Thoracic aorta (tissue), 2 donors: ENCODE measurements around the gene HCFC2. TPM values are rescaled to one million over a fixed set of nuclear protein-coding genes. Genes with fewer than 3 reads are reported as not detected.
"Not testable (repeated sequence)": the region's sequence is repeated elsewhere in the genome, so short reads cannot be mapped to it uniquely, and the experiment has no call there.

Experiments used
- ATAC-seq: fragments of 150-250 bp; one replicate; pipeline ENCODE4 v1.8.0; 2017; ENCODE audit warnings: low read depth; ENCODE audit not compliant: insufficient number of reproducible peaks, low FRiP score
- DNase-seq: peaks from one replicate; pipeline ENCODE4 v3.0.0-alpha.2; 2020; ENCODE audit warnings: low spot score
- H3K27ac ChIP-seq, 2 donors: fragments of 200-600 bp; sonication (generic); 1 replicate in 1 of 2; 2 replicates in 1 of 2; pipeline ENCODE4 v1.5.1; 2016; ENCODE audit warnings: mild to moderate bottlenecking in 2 of 2, moderate library complexity in 2 of 2
- H3K27me3 ChIP-seq: fragments of 200-600 bp; sonication (generic); replicated peaks from 2 replicates; pipeline ENCODE4 v1.6.0; 2016; ENCODE audit warnings: mild to moderate bottlenecking; ENCODE audit not compliant: insufficient read depth
- H3K36me3 ChIP-seq: fragments of 200-600 bp; sonication (generic); one replicate; pipeline ENCODE4 v1.5.1; 2016
- H3K4me1 ChIP-seq, 2 donors: fragments of 200-600 bp; sonication (generic); 1 replicate in 1 of 2; 2 replicates in 1 of 2; pipeline versions ENCODE4 v1.5.1 to v1.6.0; 2016; ENCODE audit warnings: low read depth in 2 of 2, mild to moderate bottlenecking in 1 of 2; ENCODE audit not compliant: control insufficient read depth in 1 of 2
- H3K4me3 ChIP-seq: fragments of 200-600 bp; sonication (generic); 2 replicates; pipeline ENCODE4 v1.5.1; 2016; ENCODE audit warnings: mild to moderate bottlenecking
- H3K9me3 ChIP-seq: fragments of 200-600 bp; sonication (generic); 2 replicates; pipeline ENCODE4 v1.5.1; 2016
- CTCF ChIP-seq: fragments of 200-600 bp; sonication (generic); IDR thresholded peaks from one replicate; pipeline ENCODE4 v1.5.1; 2019; ENCODE audit warnings: antibody characterized with exemption
- total RNA-seq, 2 donors: library from RNA; depleted of rRNA; stranded (reverse); fragments of >200 nt; gene quantifications; one replicate each; pipeline versions ENCODE4 v1.1.0 to v1.2.3, GENCODE V29; 2016

The HCFC2 gene
- total RNA-seq, 2 donors from 2014 or later, result 24.1 to 28.6 TPM

DNA sequence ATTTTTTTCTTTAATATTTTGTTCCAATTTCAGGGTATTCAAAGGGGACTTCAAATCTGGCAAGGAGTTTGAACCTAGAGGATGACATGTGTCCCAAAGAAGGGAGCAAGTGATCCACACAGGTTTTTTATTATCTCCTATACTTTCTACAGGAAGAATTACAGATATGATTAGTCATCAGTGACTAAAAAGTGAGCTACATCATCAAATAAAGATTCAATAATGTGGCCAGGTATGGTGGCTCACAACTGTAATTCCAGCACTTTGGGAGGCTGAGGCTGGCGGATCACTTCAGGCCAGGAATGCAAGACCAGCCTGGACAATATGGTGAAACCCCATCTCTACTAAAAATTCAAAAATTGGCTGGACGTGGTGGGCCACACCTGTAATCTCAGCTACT lies 38.6 kb upstream of the HCFC2 start:
- TF ChIP-seq CTCF, result no peak
- H3K36me3 ChIP-seq, result no peaks in the 10 kb centered on the region
- no peaks in the 10 kb centered on the region for H3K27me3 ChIP-seq
- H3K27ac ChIP-seq, result no peak overlapping the region
- no peaks in the 10 kb centered on the region for H3K9me3 ChIP-seq
- DNase-seq (no peak), ATAC-seq (no peak)
- H3K4me3 ChIP-seq, result no peak overlapping the region
- H3K4me1 ChIP-seq, result peaks cover 0 to 8% of the 10 kb centered on the region in 2 donors

- Histone ChIP-seq H3K27me3 (no peaks in the 10 kb centered on the region), H3K4me3 (no peak overlapping the region), H3K9me3 (no peaks in the 10 kb centered on the region), H3K27ac (no peak overlapping the region), H3K36me3 (no peaks in the 10 kb centered on the region), H3K4me1 (peaks cover 0 to 8% of the 10 kb centered on the region in 2 donors)
- TF ChIP-seq CTCF, result no peak
- ATAC-seq (no peak), DNase-seq (no peak)
Observed at GRCh38 chr12:104026841-104027599, 37.3 kb upstream of the HCFC2 start.

DNA sequence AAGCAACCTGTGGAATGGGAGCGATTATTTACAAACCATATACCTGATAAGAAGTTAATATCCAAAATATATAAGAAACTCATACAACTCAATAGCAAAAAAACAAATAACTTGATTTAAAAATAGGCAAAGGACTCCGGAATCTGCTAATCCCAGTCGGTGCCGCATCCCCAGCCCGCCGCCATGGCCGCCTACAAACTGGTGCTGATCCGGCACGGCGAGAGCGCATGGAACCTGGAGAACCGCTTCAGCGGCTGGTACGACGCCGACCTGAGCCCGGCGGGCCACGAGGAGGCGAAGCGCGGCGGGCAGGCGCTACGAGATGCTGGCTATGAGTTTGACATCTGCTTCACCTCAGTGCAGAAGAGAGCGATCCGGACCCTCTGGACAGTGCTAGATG lies 33.7 kb upstream of the HCFC2 start:
- H3K36me3 ChIP-seq, DNase-seq, ATAC-seq, H3K27ac ChIP-seq, H3K9me3 ChIP-seq, H3K4me1 ChIP-seq, H3K4me3 ChIP-seq, H3K27me3 ChIP-seq: not testable (repeated sequence)

DNA sequence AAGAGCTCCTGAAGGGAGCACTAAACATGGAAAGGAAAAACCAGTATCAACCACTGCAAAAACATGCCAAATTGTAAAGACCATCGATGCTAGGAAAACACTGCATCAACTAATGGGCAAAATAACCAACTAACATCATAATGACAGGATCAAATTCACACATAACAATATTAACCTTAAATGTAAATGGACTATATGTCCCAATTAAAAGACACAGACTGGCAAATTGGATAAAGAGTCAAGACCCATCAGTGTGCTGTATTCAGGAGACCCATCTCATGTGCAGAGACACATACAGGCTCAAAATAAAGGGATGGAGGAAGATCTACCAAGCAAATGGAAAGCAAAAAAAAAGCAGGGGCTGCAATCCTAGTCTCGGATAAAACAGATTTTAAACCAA lies 28.2 kb upstream of the HCFC2 start:
- ATAC-seq, H3K9me3 ChIP-seq, H3K4me1 ChIP-seq, H3K36me3 ChIP-seq, H3K4me3 ChIP-seq, H3K27me3 ChIP-seq, H3K27ac ChIP-seq, DNase-seq: not testable (repeated sequence)

- not testable (repeated sequence) for H3K4me1 ChIP-seq, ATAC-seq
Observed at GRCh38 chr12:104039769-104040168, 24.6 kb upstream of the HCFC2 start.

GRCh38 chr12:104042580-104042979 lies 21.8 kb upstream of the HCFC2 start:
- peaks cover 12 to 32% of the 10 kb centered on the region in 2 donors for H3K4me1 ChIP-seq
- H3K27me3 ChIP-seq, result no peaks in the 10 kb centered on the region
- peaks cover 3% of the 10 kb centered on the region for H3K36me3 ChIP-seq
- no peak for ATAC-seq
- no peaks in the 10 kb centered on the region for H3K9me3 ChIP-seq
- no peak for TF ChIP-seq CTCF
- no peak overlapping the region for H3K4me3 ChIP-seq
- no peak for DNase-seq
- H3K27ac ChIP-seq, result no peak overlapping the region

More at GRCh38 chr12:104039769-104040168, 24.6 kb upstream of the HCFC2 start:
- H3K9me3 ChIP-seq, DNase-seq, H3K4me3 ChIP-seq, H3K36me3 ChIP-seq, H3K27ac ChIP-seq, H3K27me3 ChIP-seq: not testable (repeated sequence)

DNA sequence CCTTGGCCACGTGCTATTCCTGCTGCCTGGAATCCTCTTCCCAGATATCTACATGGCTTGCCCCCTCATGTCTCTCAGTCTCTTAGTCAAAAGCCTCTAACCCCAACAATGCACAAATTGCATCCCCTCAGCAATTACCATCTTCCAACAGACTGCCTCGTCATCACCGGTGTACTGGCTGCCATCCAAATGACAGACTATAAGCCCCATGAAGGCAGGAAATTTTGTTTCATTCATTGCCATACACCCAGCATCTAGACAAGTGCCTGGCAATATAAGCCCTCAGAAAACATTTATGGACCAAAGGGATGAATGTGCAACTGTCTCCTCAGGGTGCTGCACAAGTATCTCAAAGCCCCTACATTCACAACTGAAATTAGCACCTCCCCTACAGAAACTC lies 20.2 kb upstream of the HCFC2 start:
- no peak for ATAC-seq

More for the DNA sequence above, 20.2 kb upstream of the HCFC2 start:
- H3K27ac ChIP-seq, result peak overlapping the region in 1 of 2 donors; percentile 82
- no peak for DNase-seq
- H3K36me3 ChIP-seq, result peaks cover 3% of the 10 kb centered on the region
- H3K4me1 ChIP-seq, result peaks cover 22 to 48% of the 10 kb centered on the region in 2 donors
- H3K4me3 ChIP-seq, result no peak overlapping the region
- H3K9me3 ChIP-seq, result no peaks in the 10 kb centered on the region
- no peak for TF ChIP-seq CTCF
- H3K27me3 ChIP-seq, result no peaks in the 10 kb centered on the region
